Uterus (tissue), 2 donors: ENCODE data around the gene RIPOR3.

Experiments
- CTCF ChIP-seq, 4 experiments: fragments of 200-600 bp in 2 of 4; fragments of 450-650 bp in 2 of 4; sonication (generic) in 2 of 4; IDR thresholded peaks; one replicate each; pipeline ENCODE4 v1.5.1; 2016 to 2019; ENCODE audit warnings: antibody characterized with exemption in 4 of 4, mild to moderate bottlenecking in 2 of 4, moderate library complexity in 1 of 4
- POLR2A ChIP-seq, 2 donors: fragments of 450-650 bp; IDR thresholded peaks; one replicate each; pipeline ENCODE4 v1.6.1; 2016; ENCODE audit warnings: antibody characterized with exemption in 2 of 2, mild to moderate bottlenecking in 1 of 2, moderate library complexity in 1 of 2

- TF ChIP-seq CTCF (IDR thresholded peaks at IDR 0.05) (no peak), POLR2A (IDR thresholded peaks at IDR 0.05) (no peak)
Measured at GRCh38 chr20:50594591-50595432, 96.5 kb downstream of the RIPOR3 start.
